OCI-LY7 (cell line): ENCODE data around the gene SP110. TPM values are rescaled to one million over a fixed set of nuclear protein-coding genes. Genes with fewer than 3 reads are reported as not detected.

Experiments used
- BruUV-seq: library from RNA; stranded (reverse); fragments of 400-500 nt; replicated peaks from 2 replicates; lab custom pipeline; 2021; lab: Mats Ljungman, UMichigan
- CTCF ChIA-PET: fragments of 300-600 bp; sonication (Branson Sonifier 250); formaldehyde crosslinking; loops from one replicate; lab custom pipeline; 2022; ENCODE audit warnings: antibody characterized with exemption; ENCODE audit not compliant: unreplicated experiment; lab: Charles Lee
- POLR2A ChIA-PET: fragments of 300-600 bp; sonication (Branson Sonifier 250); formaldehyde crosslinking; loops from one replicate; lab custom pipeline; 2022; ENCODE audit warnings: antibody characterized with exemption; lab: Charles Lee
- DNase-seq: peaks from one replicate; pipeline ENCODE4 v3.0.0-alpha.2; 2015; ENCODE audit warnings: low spot score
- H2AFZ ChIP-seq: fragments of 200-600 bp; sonication (generic), shearing (Covaris generic); 2 replicates; pipeline ENCODE4 v1.6.1; 2014; ENCODE audit warnings: mild to moderate bottlenecking, antibody characterized with exemption, low read length, moderate library complexity
- H3K27ac ChIP-seq: fragments of 200-600 bp; sonication (generic); 2 replicates; pipeline ENCODE4 v1.5.1; 2014; ENCODE audit warnings: mixed run types, low read depth, mild to moderate bottlenecking, moderate library complexity, low read length, inconsistent platforms; ENCODE audit not compliant: poor library complexity, severe bottlenecking
- H3K36me3 ChIP-seq: fragments of 200-600 bp; sonication (generic); 2 replicates; pipeline ENCODE4 v1.6.1; 2014; ENCODE audit warnings: mild to moderate bottlenecking, antibody characterized with exemption, low read length, moderate library complexity, mixed read lengths; ENCODE audit not compliant: insufficient read depth
- H3K4me1 ChIP-seq: fragments of 200-600 bp; sonication (generic); 2 replicates; pipeline ENCODE4 v1.5.1; 2014; ENCODE audit warnings: mild to moderate bottlenecking, low read length; ENCODE audit not compliant: insufficient read depth, poor library complexity, severe bottlenecking
- H3K4me2 ChIP-seq: fragments of 200-600 bp; sonication (generic); 2 replicates; pipeline ENCODE4 v1.6.1; 2014; ENCODE audit warnings: mild to moderate bottlenecking, low read length
- H3K4me3 ChIP-seq: fragments of 200-600 bp; sonication (generic); 2 replicates; pipeline ENCODE4 v1.5.1; 2014; ENCODE audit warnings: mild to moderate bottlenecking, low read depth, low read length; ENCODE audit not compliant: poor library complexity, severe bottlenecking
- H3K79me2 ChIP-seq: fragments of 200-600 bp; sonication (generic); 2 replicates; pipeline ENCODE4 v1.6.1; 2016; ENCODE audit warnings: low read depth, mild to moderate bottlenecking, low read length, moderate library complexity, mixed read lengths; ENCODE audit not compliant: insufficient read depth
- H3K9me2 ChIP-seq: fragments of 200-600 bp; sonication (generic); 2 replicates; pipeline ENCODE4 v1.6.1; 2016; ENCODE audit warnings: mild to moderate bottlenecking, low read length, mixed read lengths; ENCODE audit not compliant: insufficient read depth
- H3K9me3 ChIP-seq: fragments of 200-600 bp; sonication (generic); 2 replicates; pipeline ENCODE4 v1.6.1; 2014; ENCODE audit warnings: mild to moderate bottlenecking, mixed run types, low read length, mixed read lengths
- H4K20me1 ChIP-seq: fragments of 200-600 bp; sonication (generic); 2 replicates; pipeline ENCODE4 v1.6.1; 2014; ENCODE audit warnings: mild to moderate bottlenecking, antibody characterized with exemption, low read length, moderate library complexity, mixed read lengths; ENCODE audit not compliant: insufficient read depth
- EZH2phosphoT487 ChIP-seq: fragments of 200-600 bp; sonication (generic); IDR thresholded peaks from 2 replicates; pipeline ENCODE4 v1.6.1; 2018; ENCODE audit warnings: low read depth, borderline replicate concordance, mild to moderate bottlenecking, mixed run types, antibody characterized with exemption, low read length, moderate library complexity, mixed read lengths
- intact Hi-C: fragments of 100-400 bp; cut with micrococcal nuclease; formaldehyde crosslinking; loops from one replicate; pipeline ENCODE4 v1.10.0; 2022; ENCODE audit not compliant: unreplicated experiment
- total RNA-seq, 2 experiments: library from RNA; depleted of rRNA in 1 of 2; stranded (reverse); fragments of >200 nt in 1 of 2; shearing (Covaris generic) in 1 of 2; gene quantifications; 2 replicates each; pipeline ENCODE4 v1.2.3, GENCODE V29; 2014 to 2022
- TF ChIP-seq, protein P1 (sequence below): fragments of 200-600 bp; sonication (generic); conservative IDR thresholded peaks from 2 replicates; pipeline ENCODE4 v1.5.1; 2014; ENCODE audit warnings: mild to moderate bottlenecking, antibody characterized with exemption, low read length, moderate library complexity, mixed read lengths

The SP110 gene
- total RNA-seq, 2 experiments from 2014 or later = 9.3 to 15.7 TPM

DNA sequence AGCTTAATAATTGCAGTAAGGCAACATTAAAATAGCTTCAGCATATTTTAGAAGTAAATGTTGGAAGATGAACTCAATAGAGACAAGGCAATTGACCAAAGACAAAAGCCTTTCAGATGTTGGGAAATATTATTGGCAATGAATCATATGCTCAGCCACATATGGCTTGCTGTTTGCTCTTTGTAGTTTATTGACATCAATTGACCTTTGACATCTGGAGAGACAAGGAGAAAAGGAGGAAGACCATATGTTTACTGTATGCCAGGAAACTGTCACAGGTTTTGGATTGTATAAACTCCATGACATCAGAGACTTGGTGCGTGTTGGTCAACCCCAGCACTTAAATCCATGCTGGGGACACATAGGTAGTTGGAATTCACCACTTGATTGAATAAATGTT is 90.4 kb downstream of the SP110 start:
- no peak overlapping the region for H3K4me3 ChIP-seq
- H3K79me2 ChIP-seq = no peaks in the 10 kb centered on the region
- ChIA-PET POLR2A (interaction anchor here (1.0 to 1.5 kb wide), 3 partner anchors 16 to 40 kb away, joined by 3 to 4 read pairs (median 3); no protein-coding TSS in a partner anchor), CTCF (no interaction called here)
- no peak overlapping the region for H3K27ac ChIP-seq
- H3K4me2 ChIP-seq = no peak overlapping the region
- intact Hi-C loops = no loop called here
- H3K36me3 ChIP-seq = no peaks in the 10 kb centered on the region
- H3K4me1 ChIP-seq = no peaks in the 10 kb centered on the region
- no peak overlapping the region for H2AFZ ChIP-seq
- no peak for TF ChIP-seq EZH2phosphoT487
- TF ChIP-seq, protein P1, sequence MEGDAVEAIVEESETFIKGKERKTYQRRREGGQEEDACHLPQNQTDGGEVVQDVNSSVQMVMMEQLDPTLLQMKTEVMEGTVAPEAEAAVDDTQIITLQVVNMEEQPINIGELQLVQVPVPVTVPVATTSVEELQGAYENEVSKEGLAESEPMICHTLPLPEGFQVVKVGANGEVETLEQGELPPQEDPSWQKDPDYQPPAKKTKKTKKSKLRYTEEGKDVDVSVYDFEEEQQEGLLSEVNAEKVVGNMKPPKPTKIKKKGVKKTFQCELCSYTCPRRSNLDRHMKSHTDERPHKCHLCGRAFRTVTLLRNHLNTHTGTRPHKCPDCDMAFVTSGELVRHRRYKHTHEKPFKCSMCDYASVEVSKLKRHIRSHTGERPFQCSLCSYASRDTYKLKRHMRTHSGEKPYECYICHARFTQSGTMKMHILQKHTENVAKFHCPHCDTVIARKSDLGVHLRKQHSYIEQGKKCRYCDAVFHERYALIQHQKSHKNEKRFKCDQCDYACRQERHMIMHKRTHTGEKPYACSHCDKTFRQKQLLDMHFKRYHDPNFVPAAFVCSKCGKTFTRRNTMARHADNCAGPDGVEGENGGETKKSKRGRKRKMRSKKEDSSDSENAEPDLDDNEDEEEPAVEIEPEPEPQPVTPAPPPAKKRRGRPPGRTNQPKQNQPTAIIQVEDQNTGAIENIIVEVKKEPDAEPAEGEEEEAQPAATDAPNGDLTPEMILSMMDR = no peak
- no peak for DNase-seq
- H3K9me2 ChIP-seq = no peaks in the 10 kb centered on the region
- no TSS peak for BruUV-seq
- H3K9me3 ChIP-seq = no peaks in the 10 kb centered on the region
- no peaks in the 10 kb centered on the region for H4K20me1 ChIP-seq

DNA sequence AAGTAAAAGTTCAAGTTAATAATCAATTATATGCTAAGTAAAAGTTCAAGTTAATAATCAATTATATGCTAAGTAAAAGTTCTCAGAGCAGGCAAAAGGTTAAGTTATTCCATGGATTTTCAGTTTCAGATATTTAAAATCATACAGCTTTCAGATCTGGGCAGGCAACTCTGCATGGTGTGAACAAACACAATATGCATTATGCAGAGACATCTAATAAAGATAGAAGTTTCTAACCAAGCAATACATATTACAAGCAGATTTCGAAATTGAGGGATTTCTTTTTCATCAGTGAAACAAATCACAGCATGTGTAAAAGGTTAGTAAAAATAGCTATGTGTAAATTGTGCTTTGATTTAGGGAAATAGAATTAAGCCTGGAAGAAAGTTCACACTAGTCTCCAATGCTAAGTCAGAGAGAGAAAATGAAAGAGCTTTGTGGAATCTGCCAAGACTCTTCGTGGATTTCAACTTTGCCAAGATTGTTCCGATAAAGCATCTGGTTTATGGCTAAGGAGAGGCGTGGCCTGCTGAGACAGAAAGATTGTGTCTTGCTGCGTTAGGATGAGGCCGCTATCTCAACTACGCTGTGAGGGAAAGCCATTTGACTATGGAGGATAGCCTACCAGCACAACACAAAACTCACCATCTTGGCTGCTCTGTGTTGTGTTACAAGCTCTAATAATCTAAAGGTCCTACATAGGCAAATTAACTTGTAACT is 91.0 kb downstream of the SP110 start:
- Histone ChIP-seq H3K9me2 (no peaks in the 10 kb centered on the region), H4K20me1 (no peaks in the 10 kb centered on the region), H3K4me3 (no peak overlapping the region), H3K79me2 (no peaks in the 10 kb centered on the region), H3K4me1 (no peaks in the 10 kb centered on the region), H3K4me2 (no peak overlapping the region), H3K9me3 (no peaks in the 10 kb centered on the region), H3K27ac (no peak overlapping the region), H2AFZ (no peak overlapping the region), H3K36me3 (no peaks in the 10 kb centered on the region)
- no TSS peak for BruUV-seq
- POLR2A ChIA-PET = interaction anchor here (0.6 to 1.5 kb wide), 3 partner anchors 22 to 893 kb away, joined by 3 to 4 read pairs (median 3); no protein-coding TSS in a partner anchor
- DNase-seq = no peak
- intact Hi-C loops = no loop called here
- TF ChIP-seq EZH2phosphoT487 = no peak
- TF ChIP-seq, protein P1 = no peak
- CTCF ChIA-PET = no interaction called here

DNA sequence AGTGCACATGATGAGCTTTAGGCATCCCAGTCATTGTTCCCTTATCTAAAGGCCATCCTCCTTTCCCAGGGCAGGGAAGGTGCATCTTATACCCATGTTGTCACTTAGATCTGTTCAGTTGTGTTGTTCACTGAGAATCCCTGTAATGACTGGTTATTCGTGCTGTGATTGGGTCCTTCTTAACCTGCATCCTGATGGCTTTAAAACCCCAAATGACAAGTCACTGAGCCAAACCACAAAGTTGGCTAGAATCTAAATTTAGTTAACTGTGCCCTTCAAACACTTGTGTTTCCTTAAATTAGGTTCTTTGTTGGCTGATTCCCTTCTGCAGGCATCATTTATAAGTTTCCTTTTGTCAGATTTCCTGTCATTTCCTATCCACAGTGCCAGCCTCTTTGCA is 92.6 kb downstream of the SP110 start:
- intact Hi-C loops = no loop called here
- Histone ChIP-seq H3K27ac (no peak overlapping the region), H3K4me3 (no peak overlapping the region), H2AFZ (no peak overlapping the region), H4K20me1 (no peaks in the 10 kb centered on the region), H3K4me2 (no peak overlapping the region), H3K79me2 (no peaks in the 10 kb centered on the region), H3K36me3 (no peaks in the 10 kb centered on the region), H3K4me1 (no peaks in the 10 kb centered on the region), H3K9me2 (no peaks in the 10 kb centered on the region), H3K9me3 (no peaks in the 10 kb centered on the region)
- TF ChIP-seq, protein P1 = no peak
- TF ChIP-seq EZH2phosphoT487 = no peak
- BruUV-seq = no TSS peak
- POLR2A ChIA-PET = no interaction called here
- CTCF ChIA-PET = no interaction called here
- no peak for DNase-seq
